GM12878 (cell line): ENCODE data around the gene MT1H. TPM values are rescaled to one million over a fixed set of nuclear protein-coding genes. Genes with fewer than 3 reads are reported as not detected.
"Not testable (repeated sequence)": the region's sequence is repeated elsewhere in the genome, so short reads cannot be mapped to it uniquely, and the experiment has no call there.

Source experiments
- ATAC-seq: fragments of 200-7000 bp; cut with Tn5 transposase; 3 replicates; pipeline ENCODE4 v1.9.1; 2020; ENCODE audit warnings: mild to moderate bottlenecking, moderate library complexity
- BruUV-seq: library from RNA; stranded (reverse); fragments of 400-500 nt; replicated peaks from 2 replicates; lab custom pipeline; 2021; lab: Mats Ljungman, UMichigan
- CTCF ChIA-PET: fragments of 300-600 bp; sonication (Branson Sonifier 250); formaldehyde crosslinking; extraction: SDS; loops from one replicate; lab custom pipeline; 2021; ENCODE audit warnings: inconsistent platforms; lab: Yijun Ruan, JAX
- POLR2A ChIA-PET: fragments of 350-600 bp; formaldehyde crosslinking; extraction: SDS; loops from one replicate; lab custom pipeline; 2021; ENCODE audit warnings: inconsistent platforms; lab: Charles Lee
- RAD21 ChIA-PET: fragments of 300-600 bp; sonication (Branson Sonifier 250); formaldehyde crosslinking; loops from one replicate; lab custom pipeline; 2023; ENCODE audit warnings: antibody characterized with exemption; ENCODE audit not compliant: unreplicated experiment; lab: Charles Lee
- SMC1A ChIA-PET: fragments of 300-600 bp; sonication (Branson Sonifier 250); formaldehyde crosslinking; loops from one replicate; lab custom pipeline; 2023; ENCODE audit not compliant: unreplicated experiment, uncharacterized antibody; lab: Charles Lee
- DNase-seq: peaks from one replicate; pipeline ENCODE4 v3.0.0-alpha.2; 2011; ENCODE audit warnings: low read depth, low spot score
- FAIRE-seq: peaks from 3 replicates; lab custom pipeline; 2011; peaks lifted over from hg19 to GRCh38; lab: Jason Lieb, UNC
- H2AFZ ChIP-seq: 2 replicates; pipeline ENCODE4 v1.6.0; 2011; ENCODE audit warnings: low read depth, low read length, control low read depth; ENCODE audit not compliant: control insufficient read depth
- H3K27ac ChIP-seq: 2 replicates; pipeline ENCODE4 v1.5.1; 2011; ENCODE audit warnings: control low read depth; ENCODE audit not compliant: control insufficient read depth, insufficient read depth
- H3K27me3 ChIP-seq, 2 experiments: replicated peaks in 1 of 2; 2 replicates each; pipeline versions ENCODE4 v1.6.0 to v1.6.1; 2011; ENCODE audit warnings: low read length in 1 of 2; ENCODE audit not compliant: control insufficient read depth in 2 of 2, insufficient read depth in 2 of 2
- H3K36me3 ChIP-seq, 2 experiments: 2 replicates each; pipeline ENCODE4 v1.5.1; 2011; ENCODE audit warnings: low read length in 1 of 2; ENCODE audit not compliant: control insufficient read depth in 2 of 2, insufficient read depth in 2 of 2
- H3K4me1 ChIP-seq: 2 replicates; pipeline ENCODE4 v1.6.1; 2011; ENCODE audit warnings: mild to moderate bottlenecking, low read length, moderate library complexity, mixed read lengths; ENCODE audit not compliant: control insufficient read depth, insufficient read depth
- H3K4me2 ChIP-seq: 2 replicates; pipeline ENCODE4 v1.6.0; 2011; ENCODE audit warnings: control low read depth; ENCODE audit not compliant: control insufficient read depth, insufficient read depth
- H3K4me3 ChIP-seq: fragments of 200-600 bp; sonication (generic); 2 replicates; pipeline ENCODE4 v1.5.1; 2016
- H3K79me2 ChIP-seq: 2 replicates; pipeline ENCODE4 v1.6.0; 2011; ENCODE audit warnings: low read length; ENCODE audit not compliant: control insufficient read depth, insufficient read depth
- H3K9ac ChIP-seq: 2 replicates; pipeline ENCODE4 v1.8.0; 2011; ENCODE audit warnings: low read length, control low read depth, mixed read lengths; ENCODE audit not compliant: control insufficient read depth, insufficient read depth
- H3K9me3 ChIP-seq: replicated peaks from 3 replicates; pipeline ENCODE4 v1.5.1; 2011; ENCODE audit warnings: mild to moderate bottlenecking, low read length; ENCODE audit not compliant: control insufficient read depth, insufficient read depth
- H4K20me1 ChIP-seq: 2 replicates; pipeline ENCODE4 v1.6.0; 2011; ENCODE audit not compliant: control insufficient read depth, insufficient read depth
- CHD4 ChIP-seq: fragments of 200-600 bp; sonication (generic); IDR thresholded peaks from 2 replicates; pipeline ENCODE4 v1.6.1; 2016; ENCODE audit warnings: mild to moderate bottlenecking
- EED ChIP-seq: sonication (generic); IDR thresholded peaks from 2 replicates; pipeline ENCODE4 v1.6.1; 2016; ENCODE audit warnings: antibody characterized with exemption, low read depth
- HCFC1 ChIP-seq: fragments of 150-350 bp; IDR thresholded peaks from 2 replicates; pipeline ENCODE4 v1.6.1; 2014; ENCODE audit warnings: low read length
- LARP7 ChIP-seq: fragments of 450-650 bp; IDR thresholded peaks from 2 replicates; pipeline ENCODE4 v1.6.1; 2017; ENCODE audit warnings: mild to moderate bottlenecking
- NR2C1 ChIP-seq: fragments of 450-650 bp; IDR thresholded peaks from 2 replicates; pipeline ENCODE4 v1.6.1; 2017; ENCODE audit warnings: antibody characterized with exemption, mild to moderate bottlenecking, moderate library complexity
- RAD51 ChIP-seq: fragments of 450-650 bp; IDR thresholded peaks from 2 replicates; pipeline ENCODE4 v1.6.1; 2016; ENCODE audit warnings: moderate library complexity, mild to moderate bottlenecking, inconsistent platforms
- STAT1 ChIP-seq: fragments of 450-650 bp; conservative IDR thresholded peaks from 2 replicates; pipeline ENCODE4 v1.6.1; 2014; ENCODE audit warnings: antibody characterized with exemption, mild to moderate bottlenecking
- SUZ12 ChIP-seq: fragments of 200-600 bp; sonication (generic); IDR thresholded peaks from one replicate; pipeline ENCODE4 v1.6.1; 2018; ENCODE audit warnings: antibody characterized with exemption, mild to moderate bottlenecking; ENCODE audit not compliant: unreplicated experiment
- WGBS: methylation state at CpG from one replicate; pipeline ENCODE4 v1.1.6; 2016; ENCODE audit warnings: low lambda C conversion rate; ENCODE audit not compliant: insufficient replicate concordance, insufficient coverage; ENCODE audit errors: missing lambda C conversion rate; 5-methylcytosine and 5-hydroxymethylcytosine counted together
- in situ Hi-C: fragments of 300-500 bp; cut with MboI; formaldehyde crosslinking; loops from 9 replicates; pipeline ENCODE4 v1.14.3; 2018; ENCODE audit warnings: mixed read lengths
- intact Hi-C: fragments of 100-400 bp; cut with micrococcal nuclease; formaldehyde crosslinking; loops from one replicate; pipeline ENCODE4 v1.14.2; 2022; ENCODE audit not compliant: unreplicated experiment
- polyA plus RNA-seq, 11 experiments: library from polyadenylated mRNA; depleted of rRNA in 4 of 11; unstranded in 6 of 11; stranded (reverse) in 5 of 11; fragments of >200 nt; fragmentation: Nextera tagmentation in 4 of 11; fragmentation: Illumina TruSeq in 1 of 11; extraction: Ambion mirVana in 4 of 11; extraction: Trizol in 1 of 11; gene quantifications; 1 replicate in 1 of 11; 2 replicates in 10 of 11; pipeline versions ENCODE4 v1.2.1 to v1.2.3, GENCODE V29; 2011 to 2016; ENCODE audit warnings: inconsistent platforms in 2 of 11, missing spikeins in 2 of 11, low read depth in 1 of 11
- total RNA-seq, 4 experiments: library from RNA; depleted of rRNA in 3 of 4; stranded (reverse); fragments of >200 nt in 3 of 4; fragmentation: Illumina TruSeq in 1 of 4; extraction: Trizol in 1 of 4; gene quantifications; 2 replicates each; pipeline versions ENCODE4 v1.2.1 to v1.2.3, GENCODE V29; 2013 to 2021
- TF ChIP-seq, protein P1 (sequence below): fragments of 450-650 bp; IDR thresholded peaks from 2 replicates; pipeline ENCODE4 v1.6.1; 2017; ENCODE audit warnings: borderline replicate concordance
- TF ChIP-seq, protein P2 (sequence below): fragments of 450-650 bp; formaldehyde crosslinking; IDR thresholded peaks from 2 replicates; pipeline ENCODE4 v1.4.0; 2022; ENCODE audit warnings: mild to moderate bottlenecking, moderate library complexity

MT1H gene
- total and polyA plus RNA-seq, 10 of the 15 experiments (the other 5 are each of a cell fraction or from before 2014, with no cell fraction given) = 0.40 to 6.0 (median 1.1) TPM; not detected in 2

DNA sequence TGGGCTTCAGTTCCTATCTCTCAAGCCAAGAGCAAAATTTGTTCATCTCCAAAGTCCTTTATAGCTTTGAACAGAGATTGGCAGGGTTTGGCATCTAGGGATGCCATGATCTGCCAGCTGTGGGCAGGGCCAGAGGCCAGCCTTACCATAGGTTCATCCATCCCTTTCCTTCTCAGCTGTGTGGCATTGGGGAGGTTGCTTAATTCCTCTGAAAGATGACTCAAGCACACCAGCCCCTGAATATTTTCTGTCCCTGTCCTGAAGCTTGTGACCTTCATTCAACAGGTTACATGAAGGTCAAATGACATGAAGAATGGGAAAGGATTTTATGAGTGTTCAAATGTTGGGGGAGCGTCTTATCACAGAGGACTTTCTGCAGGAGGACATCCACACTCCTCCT lies 5.1 kb upstream of the MT1H start:
- no peaks in the 10 kb centered on the region for H3K36me3 ChIP-seq
- H4K20me1 ChIP-seq = no peaks in the 10 kb centered on the region
- in situ Hi-C loops = no loop called here
- RAD21 ChIA-PET = no interaction called here
- H3K79me2 ChIP-seq = no peaks in the 10 kb centered on the region
- no peaks in the 10 kb centered on the region for H3K9me3 ChIP-seq
- peaks cover 21 to 23% of the 10 kb centered on the region in 2 experiments for H3K27me3 ChIP-seq
- no peak overlapping the region for H3K4me2 ChIP-seq
- H3K4me1 ChIP-seq = no peaks in the 10 kb centered on the region
- POLR2A ChIA-PET = no interaction called here
- TF ChIP-seq, protein P1, sequence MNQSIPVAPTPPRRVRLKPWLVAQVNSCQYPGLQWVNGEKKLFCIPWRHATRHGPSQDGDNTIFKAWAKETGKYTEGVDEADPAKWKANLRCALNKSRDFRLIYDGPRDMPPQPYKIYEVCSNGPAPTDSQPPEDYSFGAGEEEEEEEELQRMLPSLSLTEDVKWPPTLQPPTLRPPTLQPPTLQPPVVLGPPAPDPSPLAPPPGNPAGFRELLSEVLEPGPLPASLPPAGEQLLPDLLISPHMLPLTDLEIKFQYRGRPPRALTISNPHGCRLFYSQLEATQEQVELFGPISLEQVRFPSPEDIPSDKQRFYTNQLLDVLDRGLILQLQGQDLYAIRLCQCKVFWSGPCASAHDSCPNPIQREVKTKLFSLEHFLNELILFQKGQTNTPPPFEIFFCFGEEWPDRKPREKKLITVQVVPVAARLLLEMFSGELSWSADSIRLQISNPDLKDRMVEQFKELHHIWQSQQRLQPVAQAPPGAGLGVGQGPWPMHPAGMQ = no peak
- TF ChIP-seq NR2C1 (no peak), RAD51 (no peak), HCFC1 (no peak), EED (no peak), SUZ12 (no peak), STAT1 (no peak), CHD4 (no peak), LARP7 (no peak)
- TF ChIP-seq, protein P2, sequence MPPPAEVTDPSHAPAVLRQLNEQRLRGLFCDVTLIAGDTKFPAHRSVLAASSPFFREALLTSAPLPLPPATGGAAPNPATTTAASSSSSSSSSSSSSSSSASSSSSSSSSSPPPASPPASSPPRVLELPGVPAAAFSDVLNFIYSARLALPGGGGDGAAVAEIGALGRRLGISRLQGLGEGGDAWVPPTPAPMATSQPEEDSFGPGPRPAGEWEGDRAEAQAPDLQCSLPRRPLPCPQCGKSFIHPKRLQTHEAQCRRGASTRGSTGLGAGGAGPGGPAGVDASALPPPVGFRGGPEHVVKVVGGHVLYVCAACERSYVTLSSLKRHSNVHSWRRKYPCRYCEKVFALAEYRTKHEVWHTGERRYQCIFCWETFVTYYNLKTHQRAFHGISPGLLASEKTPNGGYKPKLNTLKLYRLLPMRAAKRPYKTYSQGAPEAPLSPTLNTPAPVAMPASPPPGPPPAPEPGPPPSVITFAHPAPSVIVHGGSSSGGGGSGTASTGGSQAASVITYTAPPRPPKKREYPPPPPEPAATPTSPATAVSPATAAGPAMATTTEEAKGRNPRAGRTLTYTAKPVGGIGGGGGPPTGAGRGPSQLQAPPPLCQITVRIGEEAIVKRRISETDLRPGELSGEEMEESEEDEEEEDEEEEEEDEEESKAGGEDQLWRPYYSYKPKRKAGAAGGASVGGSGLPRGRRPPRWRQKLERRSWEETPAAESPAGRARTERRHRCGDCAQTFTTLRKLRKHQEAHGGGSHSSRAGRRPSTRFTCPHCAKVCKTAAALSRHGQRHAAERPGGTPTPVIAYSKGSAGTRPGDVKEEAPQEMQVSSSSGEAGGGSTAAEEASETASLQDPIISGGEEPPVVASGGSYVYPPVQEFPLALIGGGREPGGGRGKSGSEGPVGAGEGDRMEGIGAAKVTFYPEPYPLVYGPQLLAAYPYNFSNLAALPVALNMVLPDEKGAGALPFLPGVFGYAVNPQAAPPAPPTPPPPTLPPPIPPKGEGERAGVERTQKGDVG (CRISPR knock-in tag) = no peak
- TF ChIP-seq, all 136 proteins: peak for 0
- no peak for ATAC-seq
- Histone ChIP-seq H3K27ac (no peak overlapping the region), H3K4me3 (no peak overlapping the region), H3K9ac (no peak overlapping the region), H2AFZ (no peak overlapping the region)
- WGBS = 10% methylated on average over 1 of the region's 1 CpG
- ChIA-PET SMC1A (no interaction called here), CTCF (no interaction called here)
- intact Hi-C loops = no loop called here
- FAIRE-seq = no peak
- BruUV-seq = no TSS peak
- DNase-seq = no peak

DNA sequence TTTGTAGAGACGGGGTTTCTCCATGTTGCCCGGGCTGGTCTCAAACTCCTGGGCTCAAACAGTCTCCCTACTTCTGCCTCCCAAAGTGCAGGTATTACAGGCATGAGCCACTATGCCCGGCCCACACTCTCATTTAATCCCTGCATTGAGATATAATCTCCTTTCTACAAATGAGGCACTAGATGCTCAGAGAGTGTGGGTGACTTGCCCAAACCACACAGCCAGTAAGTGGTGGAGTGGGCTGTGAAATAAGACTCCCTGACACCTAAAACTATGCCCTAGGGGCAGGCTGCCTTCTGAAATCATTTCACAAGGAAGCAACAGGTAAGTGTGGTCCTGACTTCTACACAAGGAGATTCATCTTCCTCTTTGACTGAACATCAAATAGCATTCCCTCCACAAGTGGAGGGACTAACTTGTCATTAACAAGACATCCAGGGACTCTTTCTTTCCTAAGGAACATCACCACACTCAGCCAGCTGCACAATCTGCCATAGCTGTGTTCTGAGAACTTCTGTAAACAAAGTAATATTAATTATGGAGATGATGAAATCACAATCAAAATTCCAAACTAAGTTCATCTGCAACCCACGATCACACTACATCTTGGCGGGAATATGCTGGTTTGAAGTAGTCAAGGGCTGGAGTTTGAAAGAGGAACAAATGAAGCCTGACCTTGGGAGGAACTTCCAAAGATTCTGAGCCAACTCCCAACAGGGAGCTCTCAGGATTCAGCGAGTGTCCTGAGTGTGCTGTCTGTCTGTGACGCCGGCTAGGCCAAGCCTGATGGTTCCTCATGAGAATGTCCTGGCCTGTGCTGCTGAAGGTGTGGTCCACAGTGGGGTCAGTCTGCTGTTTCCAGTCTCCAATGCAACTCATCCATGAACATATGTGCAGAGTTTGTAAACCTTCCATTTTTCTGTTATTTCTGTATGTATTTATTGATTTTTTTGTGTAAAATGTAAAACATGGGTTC lies 4.0 kb upstream of the MT1H start:
- H3K9me3 ChIP-seq, H2AFZ ChIP-seq, H3K79me2 ChIP-seq, FAIRE-seq, H3K9ac ChIP-seq, ATAC-seq, SMC1A ChIA-PET, intact Hi-C loops, H3K27ac ChIP-seq, H4K20me1 ChIP-seq, CTCF ChIA-PET, H3K4me1 ChIP-seq, DNase-seq, H3K36me3 ChIP-seq, in situ Hi-C loops, RAD21 ChIA-PET, H3K4me2 ChIP-seq, BruUV-seq, POLR2A ChIA-PET, H3K4me3 ChIP-seq: not testable (repeated sequence)
- peaks cover 26 to 28% of the 10 kb centered on the region in 2 experiments for H3K27me3 ChIP-seq
- 33% methylated on average over 8 of the region's 8 CpGs for WGBS
